K562 (cell line): ENCODE data around the gene STXBP4.

Source experiments
- EZH2 ChIP-seq: IDR thresholded peaks from 2 replicates; pipeline ENCODE4 v1.6.1; 2012; ENCODE audit warnings: low read depth, mild to moderate bottlenecking, inconsistent platforms, low read length, borderline replicate concordance
- SMARCC2 ChIP-seq: fragments of 450-650 bp; IDR thresholded peaks from 2 replicates; pipeline ENCODE4 v1.6.1; 2017; ENCODE audit warnings: antibody characterized with exemption, moderate library complexity, mild to moderate bottlenecking, low read depth
- ZBTB43 ChIP-seq: sonication (generic); formaldehyde crosslinking; IDR thresholded peaks from 2 replicates; pipeline ENCODE4 v1.8.0; 2023; ENCODE audit warnings: mild to moderate bottlenecking, missing genetic modification reagents
- ZNF512 ChIP-seq: IDR thresholded peaks from 2 replicates; pipeline ENCODE4 v1.6.1; 2016; ENCODE audit warnings: missing genetic modification characterization, missing compliant biosample characterization
- TF ChIP-seq, protein P1 (sequence below): fragments of 250-450 bp; sonication (Bioruptor Pico); IDR thresholded peaks from 2 replicates; pipeline ENCODE4 v1.8.0; 2021; ENCODE audit warnings: moderate library complexity, mild to moderate bottlenecking, inconsistent platforms

GRCh38 chr17:55120651-55121050, 152.1 kb downstream of the STXBP4 start:
- TF ChIP-seq ZNF512: no peak
- no peak for TF ChIP-seq SMARCC2
- TF ChIP-seq, protein P1, sequence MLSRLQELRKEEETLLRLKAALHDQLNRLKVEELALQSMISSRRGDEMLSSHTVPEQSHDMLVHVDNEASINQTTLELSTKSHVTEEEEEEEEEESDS (CRISPR knock-in tag): no peak
- no peak for TF ChIP-seq EZH2
- TF ChIP-seq ZBTB43 (CRISPR knock-in tag): no peak
